Skeletal muscle tissue (tissue), 4 donors: Measurements from ENCODE around the gene ZNF444. TPM values are rescaled to one million over a fixed set of nuclear protein-coding genes. Genes with fewer than 3 reads are reported as not detected.
"Not testable (repeated sequence)": the region's sequence is repeated elsewhere in the genome, so short reads cannot be mapped to it uniquely, and the experiment has no call there.

ENCODE experiments used
- H3K27ac ChIP-seq: one replicate; pipeline ENCODE4 v1.7.0; 2013; ENCODE audit warnings: mild to moderate bottlenecking, low read depth, low read length, inconsistent platforms
- H3K27me3 ChIP-seq, 3 donors: one replicate each; pipeline ENCODE4 v1.7.0; 2013; ENCODE audit warnings: low read length in 3 of 3; ENCODE audit not compliant: control insufficient read depth in 3 of 3, insufficient read depth in 3 of 3
- H3K36me3 ChIP-seq, 3 donors: one replicate each; pipeline ENCODE4 v1.7.0; 2013; ENCODE audit warnings: low read length in 3 of 3; ENCODE audit not compliant: control insufficient read depth in 3 of 3, insufficient read depth in 3 of 3
- H3K4me1 ChIP-seq, 3 donors: one replicate each; pipeline ENCODE4 v1.7.0; 2013; ENCODE audit warnings: low read length in 3 of 3, mild to moderate bottlenecking in 3 of 3; ENCODE audit not compliant: control insufficient read depth in 3 of 3, insufficient read depth in 3 of 3
- H3K4me3 ChIP-seq, 3 donors: one replicate each; pipeline ENCODE4 v1.7.0; 2013; ENCODE audit warnings: low read length in 3 of 3
- H3K9ac ChIP-seq, 3 donors: one replicate each; pipeline ENCODE4 v1.7.0; 2013; ENCODE audit warnings: low read length in 3 of 3, mild to moderate bottlenecking in 3 of 3, moderate library complexity in 2 of 3, low read depth in 1 of 3
- H3K9me3 ChIP-seq, 3 donors: one replicate each; pipeline ENCODE4 v1.7.0; 2013; ENCODE audit warnings: low read length in 3 of 3; ENCODE audit not compliant: control insufficient read depth in 3 of 3
- total RNA-seq: library from RNA; depleted of rRNA; stranded (reverse); fragments of >200 nt; gene quantifications from one replicate; pipeline ENCODE4 v1.2.3, GENCODE V29; 2014
- donor health status: Osteomylitis.

The ZNF444 gene
- total RNA-seq, 1 donor from 2014 or later, result 7.3 TPM

GRCh38 chr19:56162258-56162657, 21.2 kb downstream of the ZNF444 start:
- Histone ChIP-seq H3K4me3 (no peak overlapping the region), H3K27ac (no peak overlapping the region), H3K36me3 (peaks cover 22 to 25% (median 22%) of the 10 kb centered on the region in 3 donors), H3K9ac (no peak overlapping the region), H3K27me3 (no peaks in the 10 kb centered on the region), H3K4me1 (no peaks in the 10 kb centered on the region), H3K9me3 (no peaks in the 10 kb centered on the region)

GRCh38 chr19:56163097-56163496, 22.0 kb downstream of the ZNF444 start:
- Histone ChIP-seq H3K9me3 (no peaks in the 10 kb centered on the region), H3K27ac (no peak overlapping the region), H3K9ac (no peak overlapping the region), H3K36me3 (peaks cover 19 to 24% (median 22%) of the 10 kb centered on the region in 3 donors), H3K4me3 (no peak overlapping the region), H3K27me3 (no peaks in the 10 kb centered on the region), H3K4me1 (no peaks in the 10 kb centered on the region)

GRCh38 chr19:56167064-56167578, 26.0 kb downstream of the ZNF444 start:
- no peak overlapping the region for H3K4me3 ChIP-seq
- H3K9me3 ChIP-seq, result no peaks in the 10 kb centered on the region
- no peaks in the 10 kb centered on the region for H3K4me1 ChIP-seq
- peaks cover 0 to 2% (median 0%) of the 10 kb centered on the region in 3 donors for H3K27me3 ChIP-seq
- H3K27ac ChIP-seq, result no peak overlapping the region
- no peak overlapping the region for H3K9ac ChIP-seq
- no peaks in the 10 kb centered on the region for H3K36me3 ChIP-seq

GRCh38 chr19:56170261-56170660, 29.2 kb downstream of the ZNF444 start:
- Histone ChIP-seq H3K27ac (no peak overlapping the region), H3K9me3 (no peaks in the 10 kb centered on the region), H3K4me3 (no peak overlapping the region), H3K27me3 (peaks cover 9 to 16% (median 13%) of the 10 kb centered on the region in 3 donors), H3K36me3 (no peaks in the 10 kb centered on the region), H3K9ac (no peak overlapping the region), H3K4me1 (no peaks in the 10 kb centered on the region)

GRCh38 chr19:56174086-56174485, 33.0 kb downstream of the ZNF444 start:
- Histone ChIP-seq H3K27me3 (peaks cover 27 to 32% (median 27%) of the 10 kb centered on the region in 3 donors), H3K4me3 (no peak overlapping the region), H3K36me3 (no peaks in the 10 kb centered on the region), H3K4me1 (no peaks in the 10 kb centered on the region), H3K9me3 (no peaks in the 10 kb centered on the region), H3K27ac (no peak overlapping the region), H3K9ac (no peak overlapping the region)

GRCh38 chr19:56174550-56174949, 33.5 kb downstream of the ZNF444 start:
- H3K9me3 ChIP-seq, result no peaks in the 10 kb centered on the region
- H3K27me3 ChIP-seq, result peaks cover 27 to 32% (median 27%) of the 10 kb centered on the region in 3 donors
- no peak overlapping the region for H3K4me3 ChIP-seq
- H3K4me1 ChIP-seq, result no peaks in the 10 kb centered on the region
- H3K36me3 ChIP-seq, result no peaks in the 10 kb centered on the region
- no peak overlapping the region for H3K9ac ChIP-seq
- H3K27ac ChIP-seq, result no peak overlapping the region

GRCh38 chr19:56175861-56176307, 34.8 kb downstream of the ZNF444 start, which contains the start of gene GALP:
Gene GALP (plus strand): TSS chr19:56176008. CDS start chr19:56177109, 1,101 bp downstream.
- H3K4me3 ChIP-seq, H3K9me3 ChIP-seq, H3K4me1 ChIP-seq, H3K27ac ChIP-seq, H3K9ac ChIP-seq, H3K36me3 ChIP-seq: not testable (repeated sequence)
- peaks cover 25 to 32% (median 27%) of the 10 kb centered on the region in 3 donors for H3K27me3 ChIP-seq

GRCh38 chr19:56176310-56176709, 35.2 kb downstream of the ZNF444 start:
- not testable (repeated sequence) for H3K36me3 ChIP-seq, H3K4me3 ChIP-seq, H3K4me1 ChIP-seq, H3K27ac ChIP-seq, H3K9ac ChIP-seq, H3K9me3 ChIP-seq
- H3K27me3 ChIP-seq, result peaks cover 25 to 32% (median 27%) of the 10 kb centered on the region in 3 donors

GRCh38 chr19:56176881-56177280, 35.8 kb downstream of the ZNF444 start:
- Histone ChIP-seq H3K4me1 (no peaks in the 10 kb centered on the region), H3K9ac (no peak overlapping the region), H3K27ac (no peak overlapping the region), H3K27me3 (peaks cover 27 to 36% (median 27%) of the 10 kb centered on the region in 3 donors), H3K9me3 (no peaks in the 10 kb centered on the region), H3K4me3 (no peak overlapping the region), H3K36me3 (no peaks in the 10 kb centered on the region)

GRCh38 chr19:56177564-56178243, 36.6 kb downstream of the ZNF444 start:
- H3K4me3 ChIP-seq, result no peak overlapping the region
- H3K27me3 ChIP-seq, result peaks cover 27 to 43% (median 30%) of the 10 kb centered on the region in 3 donors
- H3K9me3 ChIP-seq, result no peaks in the 10 kb centered on the region
- no peak overlapping the region for H3K27ac ChIP-seq
- H3K9ac ChIP-seq, result no peak overlapping the region
- H3K4me1 ChIP-seq, result no peaks in the 10 kb centered on the region
- no peaks in the 10 kb centered on the region for H3K36me3 ChIP-seq
